RPMI8226 (cell line): ENCODE data around the gene PLEKHA5.

Source experiments
- DNase-seq: peaks from one replicate; pipeline ENCODE4 v3.0.0-alpha.2; 2015

PLEKHA5 gene

DNA sequence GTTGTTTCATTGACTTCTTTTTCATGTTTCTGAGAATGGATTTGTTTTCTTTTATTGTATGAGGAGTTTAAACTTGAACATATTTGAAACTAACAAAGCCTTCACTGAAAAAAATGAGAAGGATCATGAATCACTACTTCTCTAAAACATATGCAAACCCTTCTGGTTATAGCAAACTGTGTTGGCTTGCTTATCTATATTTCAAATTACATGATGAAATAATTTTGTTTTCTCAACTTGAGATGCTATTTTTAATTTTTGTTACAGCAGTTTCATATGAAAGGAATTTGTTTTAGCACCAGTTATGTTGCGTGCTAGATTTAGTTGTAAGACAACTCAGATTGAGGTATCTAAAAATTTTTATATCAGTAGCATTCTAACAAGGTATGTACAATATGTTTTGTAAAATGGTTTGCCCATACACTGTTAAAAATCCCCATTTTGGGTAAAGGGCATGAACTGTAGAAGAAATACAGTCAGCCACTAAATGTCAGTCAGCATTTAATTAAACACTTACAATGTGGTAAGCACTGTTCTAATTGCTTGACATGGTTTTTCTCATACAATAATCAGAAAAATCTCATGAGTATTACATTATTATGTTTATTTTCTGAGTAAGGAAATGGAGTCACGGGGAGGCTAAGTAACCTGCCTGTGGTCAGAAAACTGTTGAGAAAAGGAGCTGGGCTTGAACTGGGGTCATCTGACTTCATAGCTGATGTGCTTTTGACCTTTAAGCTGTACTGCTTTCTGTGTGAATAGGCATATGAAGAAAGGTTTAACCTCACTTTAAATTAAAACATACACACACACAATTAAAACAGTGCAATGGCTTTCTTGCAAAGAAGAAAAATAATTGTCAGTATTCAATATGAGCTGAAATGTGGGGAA is 105.7 kb downstream of the PLEKHA5 start:
- no peak for DNase-seq

DNA sequence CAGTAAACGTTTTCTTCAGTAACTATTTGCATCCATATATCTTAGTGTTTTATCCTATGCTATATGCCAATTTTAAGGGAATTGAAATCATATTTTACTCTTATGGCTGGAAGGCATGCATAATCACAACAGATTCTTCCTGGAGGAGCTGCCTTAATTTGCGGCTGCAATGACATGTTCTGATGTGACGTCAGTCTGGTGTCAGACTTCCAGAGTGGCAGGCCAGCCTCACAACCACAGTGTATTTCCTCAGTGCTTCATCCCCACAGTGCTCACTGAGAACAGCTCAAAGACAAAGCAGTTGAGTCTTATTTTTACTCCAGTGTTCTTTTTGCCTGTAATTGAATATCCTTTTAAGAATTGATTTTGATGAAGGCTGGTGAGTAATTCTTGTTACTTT is 107.1 kb downstream of the PLEKHA5 start:
- no peak for DNase-seq

DNA sequence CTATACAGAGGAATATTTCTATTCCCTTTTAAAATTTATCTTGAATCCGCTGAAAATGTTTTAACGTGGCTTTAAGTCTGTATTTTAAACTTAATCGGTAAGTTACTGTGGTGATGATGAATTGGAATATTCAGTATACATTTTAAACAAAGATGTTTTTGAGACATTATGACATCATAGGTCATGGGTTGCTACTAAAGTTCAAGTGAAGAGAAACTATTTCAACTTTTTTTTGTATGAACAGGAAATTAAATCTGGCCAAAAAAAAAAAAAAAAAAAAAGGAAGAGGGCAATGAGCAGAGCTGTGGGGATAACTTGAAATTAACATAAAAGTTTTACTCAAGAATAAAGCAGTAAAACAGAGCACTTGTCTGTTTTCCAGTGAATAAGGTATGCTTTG is 109.0 kb downstream of the PLEKHA5 start:
- DNase-seq, result no peak

DNA sequence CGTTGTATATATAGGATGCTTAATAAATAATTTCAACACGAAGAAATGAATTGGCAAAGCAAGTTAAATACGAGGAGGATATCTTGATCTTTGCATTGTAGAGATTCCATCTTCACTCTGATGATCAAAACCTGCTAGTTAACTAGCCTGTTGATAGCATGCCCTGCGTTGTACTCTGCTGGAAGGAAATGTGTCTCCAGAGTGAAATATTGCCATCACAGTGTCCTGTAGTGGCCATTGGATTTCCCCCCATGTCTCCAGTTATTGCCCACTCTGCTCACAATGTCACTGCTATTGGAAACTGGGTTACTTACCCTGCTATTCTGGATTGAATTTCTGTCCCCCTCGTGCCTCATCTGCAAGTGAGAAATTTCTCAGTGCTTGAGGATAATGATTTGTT is 109.6 kb downstream of the PLEKHA5 start:
- no peak for DNase-seq

DNA sequence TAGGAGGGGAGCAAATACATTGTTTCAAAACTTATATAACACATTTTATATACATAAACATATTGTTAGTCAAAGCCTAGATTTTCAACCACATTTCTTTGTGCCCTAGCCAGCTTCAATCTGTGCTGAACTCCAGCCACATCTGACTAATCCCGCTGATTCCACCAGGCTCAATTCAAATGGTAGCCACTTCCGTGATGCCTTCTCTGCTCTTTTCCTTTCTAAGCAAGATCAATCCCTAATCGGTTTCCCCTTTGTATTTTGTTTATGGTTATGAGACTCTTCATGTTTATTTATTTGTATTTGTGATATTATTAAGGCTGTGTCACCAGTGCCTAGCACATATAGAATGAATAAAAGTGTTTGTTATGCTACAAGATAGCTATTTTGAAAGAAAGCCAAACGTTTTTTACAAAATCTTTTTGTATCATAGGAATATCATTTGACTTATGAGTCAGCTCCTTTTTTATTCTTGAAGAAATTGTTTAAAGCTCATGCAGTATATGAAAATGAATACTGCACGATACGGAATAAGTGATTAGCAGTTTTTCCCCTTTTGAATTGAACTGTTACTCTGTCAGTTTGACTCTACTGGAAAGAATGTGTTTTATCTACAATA is 110.2 kb downstream of the PLEKHA5 start:
- no peak for DNase-seq

DNA sequence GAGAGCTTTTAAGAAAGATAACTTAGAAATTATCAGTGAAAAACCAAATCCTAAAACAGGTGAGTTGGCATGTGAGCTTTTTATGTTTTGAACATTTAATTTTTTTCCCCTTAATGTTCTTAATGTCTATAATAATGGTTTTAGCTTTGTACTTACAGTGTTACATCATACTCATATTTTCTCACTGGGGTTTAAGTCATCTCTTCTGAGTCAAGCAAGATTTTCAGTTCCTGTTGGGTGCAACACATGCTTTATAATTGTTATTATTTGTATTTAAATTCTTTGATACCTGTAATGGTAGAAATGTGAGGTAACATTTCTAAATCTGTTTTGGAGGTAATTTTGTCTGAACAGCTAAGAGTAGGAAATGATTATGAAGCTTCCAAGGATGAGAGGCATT is 113.0 kb downstream of the PLEKHA5 start:
- DNase-seq, result no peak

DNA sequence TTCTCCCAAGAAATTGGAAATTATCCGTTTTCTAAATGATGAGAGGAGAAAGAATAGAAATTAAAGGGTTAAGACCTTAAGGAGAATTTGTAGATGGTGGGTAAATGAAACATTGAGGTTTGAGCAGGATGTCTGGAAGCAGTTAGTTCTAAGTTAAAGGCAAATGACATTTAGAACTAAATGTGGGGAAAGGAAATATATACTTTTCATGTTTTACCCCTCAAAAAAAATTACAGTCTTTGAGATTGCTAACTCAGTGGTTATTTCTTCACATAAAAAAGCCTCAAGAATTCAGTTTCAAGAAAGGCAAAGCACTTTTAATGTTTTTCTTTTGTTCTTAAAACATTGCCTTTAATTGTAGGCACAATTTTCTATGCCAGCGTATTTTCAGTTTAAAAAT is 114.0 kb downstream of the PLEKHA5 start:
- DNase-seq, result no peak

DNA sequence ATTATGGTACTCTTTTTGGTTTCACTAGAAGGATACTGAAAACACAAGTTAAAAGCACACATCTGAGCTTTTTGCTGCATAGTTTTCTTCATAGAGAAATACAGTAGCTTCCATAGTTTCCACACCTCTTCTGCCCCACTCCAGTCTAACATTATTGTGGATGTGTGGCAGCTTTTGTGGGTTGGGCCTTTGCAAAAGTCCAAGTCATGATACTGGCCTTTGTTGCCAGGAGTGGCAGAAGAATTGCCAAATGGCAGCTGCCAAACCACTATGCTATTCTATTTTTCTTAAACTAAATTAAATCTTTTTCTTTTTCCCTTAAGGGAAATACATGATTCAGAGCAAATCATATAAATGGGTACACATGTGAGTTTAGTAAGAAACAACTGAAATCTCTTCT is 114.8 kb downstream of the PLEKHA5 start:
- DNase-seq, result no peak

DNA sequence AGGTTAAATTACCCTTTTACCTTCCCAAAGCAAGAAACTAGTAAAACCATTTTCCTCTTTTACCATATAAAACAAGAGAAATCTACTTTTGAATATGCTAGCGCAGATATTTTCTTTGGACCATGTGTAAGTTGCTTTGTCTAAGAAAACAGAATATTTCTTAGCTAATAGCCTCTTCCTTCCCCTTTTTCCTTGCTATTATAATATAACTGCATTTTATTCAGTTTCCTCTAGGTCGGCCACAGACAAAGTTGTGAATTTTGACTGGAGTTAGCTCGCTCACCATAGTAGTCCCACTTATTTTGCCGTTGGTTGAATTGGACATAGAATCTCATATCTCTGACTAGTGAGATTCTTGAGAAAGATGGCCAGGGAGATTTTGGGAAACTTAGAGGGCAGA is 115.6 kb downstream of the PLEKHA5 start:
- no peak for DNase-seq

DNA sequence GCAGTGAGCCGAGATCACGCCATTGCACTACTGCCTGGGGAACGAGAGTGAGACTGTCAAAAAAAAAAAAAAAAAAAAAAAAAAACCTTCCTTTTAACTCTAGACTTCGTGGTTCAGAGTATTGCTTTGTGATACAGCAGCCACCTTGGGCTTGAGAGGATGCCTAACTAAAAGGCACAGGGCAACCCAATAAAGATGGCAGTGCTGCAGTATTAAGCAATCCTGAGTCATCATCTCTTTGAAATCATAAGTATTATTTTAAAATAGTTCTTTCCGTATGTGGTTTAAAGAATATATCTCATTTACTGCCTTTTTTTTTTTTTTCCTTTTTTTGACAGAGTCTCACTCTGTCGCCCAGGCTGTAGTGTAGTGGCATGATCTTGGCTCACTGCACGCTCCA is 116.1 kb downstream of the PLEKHA5 start:
- DNase-seq, result no peak

DNA sequence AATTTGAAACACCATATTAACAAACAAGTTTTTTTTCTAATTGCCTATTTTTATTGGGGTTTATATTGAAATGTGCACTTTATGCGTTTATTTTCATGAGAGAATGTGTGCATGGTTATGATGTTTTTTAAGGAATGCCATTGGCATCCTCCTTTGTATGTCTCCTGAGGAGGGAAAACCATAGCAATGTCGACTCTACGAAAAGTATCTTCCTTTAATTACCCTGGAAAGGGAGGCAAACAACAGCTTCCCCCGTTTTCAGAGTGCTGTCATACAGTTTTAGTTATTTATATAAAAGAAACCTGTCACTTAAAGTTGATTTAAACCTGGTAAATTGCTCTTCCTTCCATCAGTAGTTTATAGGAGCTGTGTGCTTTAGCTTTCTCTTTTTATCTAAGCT is 117.4 kb downstream of the PLEKHA5 start:
- DNase-seq, result no peak

DNA sequence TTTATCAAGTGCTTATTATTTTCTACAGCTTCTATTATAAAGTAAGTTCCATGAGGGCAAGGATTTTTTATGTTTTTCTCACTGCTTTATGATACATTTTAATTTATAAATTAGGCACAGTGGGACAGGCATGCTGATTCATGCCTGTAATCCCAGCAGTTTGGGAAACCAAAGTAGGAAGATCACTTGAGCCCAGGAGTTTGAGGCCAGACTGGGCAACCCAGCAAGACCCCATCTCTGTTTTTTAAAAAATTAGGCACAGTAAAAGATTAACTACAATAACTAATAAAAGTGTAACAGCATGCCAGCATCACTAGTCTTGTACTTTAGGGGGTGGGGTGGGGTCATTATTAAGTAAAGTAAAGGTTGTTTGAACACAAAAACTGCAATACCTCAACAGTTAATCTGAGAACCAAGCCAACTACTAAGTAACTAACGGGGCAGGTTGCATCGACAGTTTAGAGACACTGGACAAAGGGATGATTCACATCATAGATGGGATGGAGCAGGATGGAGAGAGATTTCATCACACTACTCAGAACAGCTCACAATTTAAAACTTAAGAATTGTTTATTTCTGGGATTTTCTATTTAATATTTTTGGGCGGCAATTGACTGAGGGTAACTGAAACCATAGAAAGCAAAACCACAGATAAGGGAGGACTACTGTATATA is 119.5 kb downstream of the PLEKHA5 start:
- no peak for DNase-seq

DNA sequence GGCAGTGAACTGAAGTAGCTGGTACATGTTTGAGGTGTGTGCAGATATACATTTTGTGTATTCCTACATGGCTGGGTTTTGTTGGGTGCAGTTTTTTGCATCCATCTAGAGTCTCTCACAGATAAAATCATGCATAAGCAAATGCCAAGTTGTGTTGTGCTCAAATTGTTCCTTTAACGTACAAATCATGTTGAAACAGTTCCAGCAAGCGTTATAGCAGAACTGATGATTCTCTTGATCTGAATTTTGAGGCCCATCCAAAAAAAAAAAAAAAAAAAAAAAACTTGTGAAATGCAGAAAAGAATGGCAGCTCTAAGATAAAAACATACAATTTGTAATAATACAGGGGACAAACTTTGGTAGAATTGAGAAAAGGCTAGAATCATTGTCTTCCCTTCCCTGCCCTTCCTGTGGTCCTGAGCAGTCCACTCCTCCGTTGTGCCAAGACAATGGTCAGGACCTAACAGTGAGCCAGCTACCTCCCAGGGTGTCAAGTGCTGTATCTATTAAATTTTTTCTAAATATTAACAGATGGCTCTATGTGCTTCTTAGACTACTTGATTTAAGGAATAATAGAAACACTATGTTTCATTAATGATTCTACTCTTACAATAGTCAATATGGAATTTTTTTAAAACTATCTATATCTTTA is 122.1 kb downstream of the PLEKHA5 start:
- DNase-seq, result no peak

DNA sequence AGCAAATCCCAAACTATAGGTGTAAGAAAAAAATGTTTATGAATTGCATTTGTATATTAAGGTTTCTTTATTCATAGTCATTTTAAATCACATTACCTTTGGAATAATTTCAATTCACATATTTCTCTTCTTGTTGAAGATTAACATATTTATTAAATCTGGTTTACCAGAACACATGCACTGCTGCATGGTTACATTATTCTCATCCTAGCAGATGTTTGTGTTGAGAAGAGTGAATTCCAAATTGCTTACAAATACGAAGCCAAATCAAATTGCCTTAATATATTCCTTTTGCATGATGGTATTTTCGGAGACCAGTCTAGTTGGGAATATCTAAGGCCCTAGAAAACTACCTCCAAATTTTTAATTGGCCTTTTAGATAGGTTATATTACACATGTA is 130.6 kb downstream of the PLEKHA5 start:
- DNase-seq, result no peak

DNA sequence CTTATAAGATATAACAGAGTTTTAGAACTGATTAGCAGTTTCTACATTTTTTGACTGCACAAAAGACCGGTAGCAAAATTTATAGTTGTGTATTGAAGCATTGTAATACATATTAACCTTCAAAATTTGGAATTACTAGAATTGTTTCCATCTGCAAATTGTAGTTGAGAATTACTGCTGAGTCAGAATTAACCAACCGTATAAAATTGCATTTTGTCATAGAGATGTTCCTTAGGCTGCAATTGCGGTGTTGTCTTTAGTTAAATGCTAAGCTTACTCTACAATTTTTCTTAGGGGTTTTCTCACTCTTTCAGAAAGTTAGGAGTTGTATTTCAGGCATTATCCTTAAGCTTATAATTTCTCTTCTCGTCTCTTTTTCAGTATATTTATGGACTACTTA is 132.2 kb downstream of the PLEKHA5 start:
- no peak for DNase-seq

DNA sequence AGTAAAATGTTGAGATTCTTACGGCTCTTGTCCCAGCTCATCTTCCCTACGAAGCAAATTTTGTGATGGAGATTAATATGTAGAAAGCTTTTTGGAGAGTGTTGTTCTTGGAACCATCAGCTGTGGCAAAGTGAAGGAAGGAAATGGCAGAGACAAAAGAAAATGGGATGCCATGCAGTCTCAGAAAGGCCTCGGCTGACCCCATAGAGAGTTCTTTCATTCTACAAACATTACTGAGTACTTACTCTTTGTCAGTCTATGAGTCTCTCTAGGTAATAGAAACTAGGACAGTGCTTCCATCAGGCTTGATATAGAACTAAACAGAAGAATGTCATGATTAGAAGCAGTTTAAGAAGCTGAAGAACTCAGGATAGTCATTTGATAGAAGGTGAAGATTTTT is 134.1 kb downstream of the PLEKHA5 start:
- no peak for DNase-seq

DNA sequence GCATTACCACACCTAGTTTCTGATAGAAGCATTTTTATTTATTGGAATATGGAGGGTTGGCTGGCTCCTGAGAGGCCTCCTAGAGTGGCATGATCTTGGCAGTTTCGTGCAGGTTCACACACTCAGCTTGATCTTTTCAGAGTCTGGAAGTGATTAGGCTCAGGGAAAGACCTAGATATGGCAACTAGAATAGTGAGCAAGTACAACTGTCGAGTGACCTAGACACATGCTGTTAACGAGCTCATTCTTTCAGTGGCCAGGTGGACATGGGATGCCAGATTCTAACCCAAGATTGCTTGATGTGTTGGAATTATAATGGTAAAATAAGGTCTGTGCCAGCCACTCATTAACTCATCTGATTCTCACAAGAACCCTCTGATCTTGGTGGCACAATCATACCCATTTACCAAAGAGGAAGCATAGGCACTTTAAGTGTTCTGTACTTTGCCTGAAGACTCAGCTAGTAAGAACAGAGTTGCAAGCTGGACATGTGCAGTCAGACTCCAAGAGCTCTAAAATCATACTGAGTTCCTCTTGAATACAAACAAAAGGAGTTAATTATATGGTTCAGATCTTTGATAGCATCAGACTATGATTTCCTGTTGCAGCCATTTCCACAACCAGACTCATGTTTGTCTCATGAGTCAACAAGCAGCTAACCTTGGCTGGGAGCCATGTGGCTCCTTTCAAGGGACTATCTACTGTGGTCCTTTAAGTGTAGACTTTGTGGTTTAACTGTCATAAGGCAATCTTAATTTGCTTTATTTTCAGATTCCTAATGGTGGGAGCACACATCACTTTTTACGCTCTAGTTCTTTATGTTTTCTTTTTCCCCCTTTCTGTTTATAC is 144.2 kb downstream of the PLEKHA5 start:
- peak; percentile 25 for DNase-seq

DNA sequence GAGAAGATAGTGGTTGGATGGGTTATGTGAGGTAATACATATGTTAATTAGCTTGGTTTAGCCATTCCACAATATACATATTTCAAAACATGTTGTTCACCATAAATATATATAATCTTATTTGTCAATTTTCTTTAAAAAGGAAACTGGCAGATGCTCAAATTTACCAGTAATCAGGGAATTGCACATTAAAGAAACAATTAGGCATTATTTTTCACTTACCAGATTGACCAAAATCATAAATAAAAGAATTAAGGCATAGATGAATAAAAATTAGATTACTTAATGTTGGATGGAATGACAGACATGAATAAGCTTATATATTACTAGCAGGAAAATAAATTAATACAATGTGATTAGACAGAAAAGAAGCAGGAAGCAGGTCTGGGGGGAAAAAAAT is 147.2 kb downstream of the PLEKHA5 start:
- no peak for DNase-seq

DNA sequence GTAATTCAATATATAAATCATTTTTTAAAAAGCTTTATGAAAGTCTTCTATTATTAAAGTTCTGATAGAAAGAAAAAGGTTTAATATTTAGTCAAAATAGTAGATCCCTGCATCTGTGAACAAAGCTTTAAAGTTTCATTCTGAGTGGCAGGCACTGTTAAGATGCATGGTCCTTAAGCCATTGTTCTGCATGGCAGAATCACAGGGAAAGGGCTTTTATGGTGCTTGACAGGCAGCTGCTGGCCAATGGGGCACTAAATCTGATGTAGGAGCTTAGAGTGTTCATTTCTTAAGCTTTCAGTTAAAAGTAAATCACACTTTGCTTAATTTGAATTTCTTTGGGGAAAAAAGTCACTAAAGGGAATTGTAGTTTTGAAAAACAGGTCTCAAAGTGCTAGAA is 148.2 kb downstream of the PLEKHA5 start:
- no peak for DNase-seq

DNA sequence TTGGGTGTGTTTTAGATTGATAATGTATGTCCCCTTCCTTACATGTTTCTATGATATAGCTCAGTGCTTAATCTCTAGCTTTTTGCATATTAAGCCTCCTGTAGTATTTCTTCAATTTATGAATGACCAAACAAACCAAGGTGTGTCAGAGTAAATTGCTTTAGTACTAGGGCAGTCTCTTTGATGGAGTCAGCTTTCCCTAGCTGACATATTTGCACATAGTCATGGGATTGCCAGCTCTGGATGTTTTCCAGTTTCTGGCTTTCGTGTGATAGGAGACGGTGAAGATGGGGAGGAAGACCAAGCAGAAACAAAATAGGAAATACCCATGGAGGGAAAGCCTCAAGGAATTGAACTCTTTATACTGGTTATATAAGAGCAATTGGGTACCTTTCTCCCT is 148.9 kb downstream of the PLEKHA5 start:
- no peak for DNase-seq

DNA sequence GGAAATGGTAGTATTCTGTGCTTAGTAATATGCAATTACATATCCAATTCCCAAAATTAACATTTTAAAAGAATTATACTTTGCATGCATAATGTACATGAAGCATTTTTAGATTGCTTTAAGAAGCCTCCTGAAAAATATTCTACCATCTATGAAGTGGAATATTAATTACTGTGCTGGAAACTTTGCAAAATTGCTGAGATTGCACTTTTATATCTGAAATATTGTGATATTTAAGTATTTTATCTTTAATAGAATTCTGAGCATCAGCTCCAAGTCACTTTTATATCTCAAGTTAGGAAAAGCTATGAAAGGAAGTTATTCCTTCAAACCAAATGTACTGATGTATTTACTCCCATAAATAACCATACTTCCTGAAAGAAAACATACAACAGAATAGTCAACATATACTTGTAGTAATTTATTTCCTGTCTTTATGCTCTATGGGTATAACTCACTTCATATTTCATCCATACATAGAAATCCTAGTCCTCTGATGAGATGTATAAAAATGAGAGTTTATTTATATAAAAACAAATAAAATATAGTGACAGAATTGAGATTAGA is 152.7 kb downstream of the PLEKHA5 start:
- no peak for DNase-seq

DNA sequence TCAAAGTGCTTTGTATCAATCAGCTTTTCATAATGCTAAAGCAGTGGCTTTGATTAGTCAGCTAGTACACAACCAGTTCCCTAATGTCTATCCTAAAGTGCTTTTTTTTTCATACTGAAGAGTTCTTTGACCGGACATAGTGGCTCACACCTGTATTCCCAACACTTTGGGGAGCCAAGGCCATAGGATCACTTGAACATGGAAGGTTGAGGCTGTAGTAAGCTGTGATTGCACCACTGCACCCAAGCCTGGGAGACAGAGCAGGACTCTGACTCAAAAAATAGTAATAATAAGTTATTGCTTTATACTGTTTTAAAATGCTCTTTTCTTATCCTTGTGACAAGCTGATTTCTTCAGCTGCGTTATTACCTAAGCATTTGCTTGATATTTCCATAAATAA is 155.1 kb downstream of the PLEKHA5 start:
- no peak for DNase-seq
